Measurements from ENCODE around the gene MPDZ. TPM values are rescaled to one million over a fixed set of nuclear protein-coding genes. Genes with fewer than 3 reads are reported as not detected.

The MPDZ gene
- total RNA-seq, 1 experiment from 2014 or later = 46.7 TPM

DNA sequence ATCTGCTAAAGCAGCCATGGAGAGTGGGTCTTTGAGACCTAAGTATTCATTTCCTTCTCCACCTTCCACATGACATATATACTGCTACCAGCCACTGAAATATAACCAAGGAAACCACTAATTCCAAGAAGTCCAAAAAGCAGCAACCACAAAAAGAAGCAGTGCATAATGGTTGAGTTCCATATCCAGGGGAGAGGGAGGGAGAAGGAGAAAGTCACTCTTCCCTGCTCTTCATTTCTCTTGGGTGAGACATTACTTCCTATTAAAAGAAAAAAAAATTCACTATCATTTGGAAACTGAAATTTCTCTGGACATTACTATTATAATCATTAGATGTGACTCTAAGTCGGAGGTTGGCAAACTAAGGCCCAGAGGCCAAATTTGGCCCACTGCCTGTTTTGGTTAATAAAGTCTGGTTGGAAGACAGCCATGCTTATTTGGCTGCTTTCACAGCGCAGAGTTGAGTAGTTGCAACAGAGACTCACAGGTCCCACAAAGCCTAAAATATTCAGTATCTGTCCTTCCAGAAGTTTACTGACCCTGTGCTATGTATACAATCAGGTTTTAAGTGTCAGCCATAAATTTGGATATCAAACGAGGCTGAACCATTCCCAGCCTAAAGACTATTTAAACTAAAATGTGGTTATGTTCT lies 168.6 kb downstream of the MPDZ start:
- no peaks in the 10 kb centered on the region for H3K27me3 ChIP-seq (ENCODE audit: insufficient read depth, low read length)
- H4K91ac ChIP-seq (ENCODE audit: insufficient read length, low read depth, low read length) = no peak overlapping the region
- H3K79me2 ChIP-seq (ENCODE audit: insufficient read depth, low read length) = no peaks in the 10 kb centered on the region
- no peaks in the 10 kb centered on the region for H3K4me1 ChIP-seq (ENCODE audit: insufficient read depth, low read length)
- TF ChIP-seq, protein P1, sequence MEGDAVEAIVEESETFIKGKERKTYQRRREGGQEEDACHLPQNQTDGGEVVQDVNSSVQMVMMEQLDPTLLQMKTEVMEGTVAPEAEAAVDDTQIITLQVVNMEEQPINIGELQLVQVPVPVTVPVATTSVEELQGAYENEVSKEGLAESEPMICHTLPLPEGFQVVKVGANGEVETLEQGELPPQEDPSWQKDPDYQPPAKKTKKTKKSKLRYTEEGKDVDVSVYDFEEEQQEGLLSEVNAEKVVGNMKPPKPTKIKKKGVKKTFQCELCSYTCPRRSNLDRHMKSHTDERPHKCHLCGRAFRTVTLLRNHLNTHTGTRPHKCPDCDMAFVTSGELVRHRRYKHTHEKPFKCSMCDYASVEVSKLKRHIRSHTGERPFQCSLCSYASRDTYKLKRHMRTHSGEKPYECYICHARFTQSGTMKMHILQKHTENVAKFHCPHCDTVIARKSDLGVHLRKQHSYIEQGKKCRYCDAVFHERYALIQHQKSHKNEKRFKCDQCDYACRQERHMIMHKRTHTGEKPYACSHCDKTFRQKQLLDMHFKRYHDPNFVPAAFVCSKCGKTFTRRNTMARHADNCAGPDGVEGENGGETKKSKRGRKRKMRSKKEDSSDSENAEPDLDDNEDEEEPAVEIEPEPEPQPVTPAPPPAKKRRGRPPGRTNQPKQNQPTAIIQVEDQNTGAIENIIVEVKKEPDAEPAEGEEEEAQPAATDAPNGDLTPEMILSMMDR (conservative IDR thresholded peaks at IDR 0.05) = no peak
- no peak overlapping the region for H2BK20ac ChIP-seq (ENCODE audit: low read depth, low read length, poor library complexity, severe bottlenecking)
- no peak for DNase-seq
- H3K79me1 ChIP-seq (ENCODE audit: insufficient read depth, low read depth, low read length, poor library complexity, severe bottlenecking) = no peaks in the 10 kb centered on the region
- Mint-ChIP-seq H3K27me3 (ENCODE audit: low read depth) (no peaks in the 10 kb centered on the region), H3K4me1 (0 out of 4 replicates have a peak, but pooled peaks cover 0 to 2% of the 10 kb centered on the region in 2 experiments), H3K9me3 (no peaks in the 10 kb centered on the region), H3K4me3 (no peak overlapping the region), H3K27ac (no peak overlapping the region), H3K36me3 (ENCODE audit: insufficient read depth in 1 of 3, low read depth in 3 of 3) (peaks cover 11 to 44% (median 26%) of the 10 kb centered on the region in 3 experiments; a peak in 6 of 7 replicates)
- no peak overlapping the region for H3K4me2 ChIP-seq (ENCODE audit: insufficient read depth, insufficient read length, low read length)
- H2BK15ac ChIP-seq (ENCODE audit: low read depth, low read length) = no peak overlapping the region
- no peak overlapping the region for H2AFZ ChIP-seq (ENCODE audit: low read length)
- no peak overlapping the region for H3K9ac ChIP-seq (ENCODE audit: extremely low read depth, insufficient read length, low read length)
- H2BK120ac ChIP-seq (ENCODE audit: low read depth, low read length, poor library complexity, severe bottlenecking) = no peak overlapping the region
- H4K5ac ChIP-seq (ENCODE audit: insufficient read length, low read depth, low read length) = no peak overlapping the region
- H2AK5ac ChIP-seq (ENCODE audit: insufficient read length, low read length) = no peak overlapping the region
- H3K18ac ChIP-seq (ENCODE audit: insufficient read length, low read depth, low read length) = no peak overlapping the region
- no peak overlapping the region for H3K4ac ChIP-seq (ENCODE audit: low read depth, low read length)
- H2BK12ac ChIP-seq (ENCODE audit: insufficient read length, low read depth, low read length) = no peak overlapping the region
- no peak overlapping the region for H3K14ac ChIP-seq (ENCODE audit: insufficient read depth, low read length)
- no peak overlapping the region for H4K8ac ChIP-seq (replicated peaks; ENCODE audit: insufficient read length, low read depth, low read length)
- no peak overlapping the region for H3K56ac ChIP-seq (ENCODE audit: insufficient read length, low read depth, low read length)
- no peaks in the 10 kb centered on the region for H3K23me2 ChIP-seq (ENCODE audit: insufficient read length, low read depth, low read length, poor library complexity, severe bottlenecking)
- no peak overlapping the region for H3K27ac ChIP-seq (ENCODE audit: insufficient read length, low read depth, low read length)
- no peak overlapping the region for H3K23ac ChIP-seq (ENCODE audit: insufficient read length, low read depth, low read length)
- H4K20me1 ChIP-seq (ENCODE audit: control insufficient read depth, insufficient read depth, insufficient read length) = no peaks in the 10 kb centered on the region
- no peaks in the 10 kb centered on the region for H3K9me3 ChIP-seq (ENCODE audit: control insufficient read depth, low read depth, low read length)
- no CpG with 5 or more reads among the region's 3 CpGs for WGBS (ENCODE audit: extremely low coverage, insufficient read length, low lambda C conversion rate)
- no peak overlapping the region for H3T11ph ChIP-seq (ENCODE audit: low read length)
- H2BK5ac ChIP-seq (ENCODE audit: insufficient read length, low read length) = no peak overlapping the region
